H7 (cell line): ENCODE data around the gene MYOG. TPM values are rescaled to one million over a fixed set of nuclear protein-coding genes. Genes with fewer than 3 reads are reported as not detected.

Experiments
- DNase-seq: peaks from one replicate; pipeline ENCODE4 v3.0.0; 2012
- H3K27me3 ChIP-seq: 2 replicates; pipeline ENCODE4 v1.6.0; 2011; ENCODE audit warnings: mild to moderate bottlenecking, low read length; ENCODE audit not compliant: control insufficient read depth, insufficient read depth
- H3K36me3 ChIP-seq: replicated peaks from 2 replicates; pipeline ENCODE4 v1.5.1; 2011; ENCODE audit warnings: low read length; ENCODE audit not compliant: control insufficient read depth, insufficient read depth
- H3K4me3 ChIP-seq: 2 replicates; pipeline ENCODE4 v1.5.1; 2011; ENCODE audit warnings: low read depth, mild to moderate bottlenecking, control low read depth, low read length, moderate library complexity; ENCODE audit not compliant: insufficient read depth
- total RNA-seq: library from RNA; depleted of rRNA; stranded (reverse); fragments of >200 nt; shearing (Covaris generic); gene quantifications from 2 replicates; pipeline ENCODE4 v1.2.3, GENCODE V29; 2014; rRNA removed

MYOG gene
- not detected in 2 replicates for total RNA-seq

- H3K36me3 ChIP-seq: no peaks in the 10 kb centered on the region
- DNase-seq: peak; percentile 60
- H3K27me3 ChIP-seq: no peaks in the 10 kb centered on the region
- H3K4me3 ChIP-seq: no peak within 1 kb of the TSS
These were observed at the start of gene MYOG for GRCh38 chr1:203085528-203086406. Gene MYOG, minus strand, starts transcription at chr1:203086012. Its CDS starts 51 bp downstream, at chr1:203085961.

- no peak overlapping the region for H3K4me3 ChIP-seq
- no peaks in the 10 kb centered on the region for H3K36me3 ChIP-seq
- H3K27me3 ChIP-seq: no peaks in the 10 kb centered on the region
- peak; percentile 57 for DNase-seq
These were observed 48.3 kb upstream of the MYOG start for GRCh38 chr1:203133970-203134725.

- no peaks in the 10 kb centered on the region for H3K36me3 ChIP-seq
- H3K27me3 ChIP-seq: peaks cover 21% of the 10 kb centered on the region
- no peak for DNase-seq
- no peak overlapping the region for H3K4me3 ChIP-seq
These were observed 45.9 kb upstream of the MYOG start for GRCh38 chr1:203131548-203132200.

- H3K36me3 ChIP-seq: no peaks in the 10 kb centered on the region
- H3K4me3 ChIP-seq: no peak overlapping the region
- H3K27me3 ChIP-seq: peaks cover 24% of the 10 kb centered on the region
- DNase-seq: peak; percentile 18
These were observed 44.7 kb upstream of the MYOG start for GRCh38 chr1:203130358-203130985.

- H3K27me3 ChIP-seq: peaks cover 26% of the 10 kb centered on the region
- peak; percentile 26 for DNase-seq
- no peaks in the 10 kb centered on the region for H3K36me3 ChIP-seq
- no peak overlapping the region for H3K4me3 ChIP-seq
These were observed 43.9 kb upstream of the MYOG start for GRCh38 chr1:203129501-203130231.

GRCh38 chr1:203128716-203129500 lies 43.1 kb upstream of the MYOG start:
- peak; percentile 52 for DNase-seq
- no peaks in the 10 kb centered on the region for H3K36me3 ChIP-seq
- peak overlapping the region; percentile 63 for H3K4me3 ChIP-seq
- peaks cover 26% of the 10 kb centered on the region for H3K27me3 ChIP-seq

- DNase-seq: no peak
- Histone ChIP-seq H3K36me3 (no peaks in the 10 kb centered on the region), H3K27me3 (peaks cover 26% of the 10 kb centered on the region), H3K4me3 (peak overlapping the region; percentile 63)
These were observed 42.6 kb upstream of the MYOG start for GRCh38 chr1:203128431-203128715.

GRCh38 chr1:203127666-203128430 lies 42.0 kb upstream of the MYOG start, which contains the start of gene ADORA1:
Gene ADORA1, plus strand, starts transcription at chr1:203127726. Its CDS starts 1,116 bp downstream, at chr1:203128842.
- peak; percentile 90 for DNase-seq
- H3K4me3 ChIP-seq: peak within 1 kb of the TSS; percentile 63
- H3K36me3 ChIP-seq: no peaks in the 10 kb centered on the region
- peaks cover 26% of the 10 kb centered on the region for H3K27me3 ChIP-seq

- Histone ChIP-seq H3K4me3 (peak overlapping the region; percentile 63), H3K36me3 (no peaks in the 10 kb centered on the region), H3K27me3 (peaks cover 26% of the 10 kb centered on the region)
- DNase-seq: no peak
These were observed 41.3 kb upstream of the MYOG start for GRCh38 chr1:203126866-203127665.

- DNase-seq: peak; percentile 79
- Histone ChIP-seq H3K4me3 (no peak overlapping the region), H3K27me3 (peaks cover 26% of the 10 kb centered on the region), H3K36me3 (no peaks in the 10 kb centered on the region)
These were observed 40.5 kb upstream of the MYOG start for GRCh38 chr1:203126151-203126865.

- Histone ChIP-seq H3K36me3 (no peaks in the 10 kb centered on the region), H3K27me3 (peaks cover 26% of the 10 kb centered on the region), H3K4me3 (no peak overlapping the region)
- DNase-seq: no peak
These were observed 38.9 kb upstream of the MYOG start for GRCh38 chr1:203124546-203125317.
